GM19238 (cell line): ENCODE measurements around the gene C15orf62.

Source experiments
- DNase-seq: peaks from one replicate; pipeline ENCODE4 v3.0.0; 2011; ENCODE audit warnings: low spot score; ENCODE audit not compliant: insufficient read length

Gene C15orf62

GRCh38 chr15:40755812-40756208 is 14.0 kb upstream of the C15orf62 start:
- DNase-seq = no peak

DNA sequence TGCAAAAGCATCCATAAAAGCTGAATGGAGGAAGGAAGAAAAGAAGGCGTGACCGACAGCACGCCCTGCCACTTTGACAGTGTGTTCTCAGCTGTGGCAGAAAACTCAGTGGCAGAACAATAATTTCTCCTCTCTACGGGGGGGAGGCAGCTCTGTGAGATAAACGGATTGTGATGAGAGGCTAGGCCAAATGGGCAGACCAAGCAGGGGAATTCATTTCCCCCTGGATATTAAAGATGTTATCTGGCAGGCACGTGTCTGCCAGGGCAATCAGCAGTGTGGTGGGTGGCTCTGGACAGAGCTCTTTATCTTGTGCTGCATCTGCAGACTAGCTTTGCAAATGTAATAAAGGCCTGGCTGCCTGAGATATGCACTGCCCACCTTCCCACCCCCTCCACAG is 12.8 kb upstream of the C15orf62 start:
- DNase-seq = no peak

DNA sequence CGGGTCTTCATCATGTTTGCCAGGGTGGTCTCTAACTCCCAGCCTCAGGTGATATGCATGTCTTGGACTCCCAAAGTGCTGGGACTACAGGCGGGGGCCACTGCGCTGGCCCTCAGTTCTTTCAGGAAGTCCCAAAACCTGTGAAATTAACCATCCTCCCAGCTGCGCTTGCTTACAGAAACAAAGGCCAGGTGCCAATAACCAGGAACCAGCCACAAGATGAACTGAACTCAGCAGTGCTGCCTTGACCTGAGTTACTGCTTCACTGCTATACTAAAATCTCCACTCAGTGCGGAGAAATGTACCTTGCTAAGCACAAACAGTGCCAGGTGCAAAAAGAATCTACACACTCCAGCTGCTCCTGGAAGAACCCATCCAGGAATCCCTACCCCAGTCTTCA is 9.8 kb upstream of the C15orf62 start:
- no peak for DNase-seq

DNA sequence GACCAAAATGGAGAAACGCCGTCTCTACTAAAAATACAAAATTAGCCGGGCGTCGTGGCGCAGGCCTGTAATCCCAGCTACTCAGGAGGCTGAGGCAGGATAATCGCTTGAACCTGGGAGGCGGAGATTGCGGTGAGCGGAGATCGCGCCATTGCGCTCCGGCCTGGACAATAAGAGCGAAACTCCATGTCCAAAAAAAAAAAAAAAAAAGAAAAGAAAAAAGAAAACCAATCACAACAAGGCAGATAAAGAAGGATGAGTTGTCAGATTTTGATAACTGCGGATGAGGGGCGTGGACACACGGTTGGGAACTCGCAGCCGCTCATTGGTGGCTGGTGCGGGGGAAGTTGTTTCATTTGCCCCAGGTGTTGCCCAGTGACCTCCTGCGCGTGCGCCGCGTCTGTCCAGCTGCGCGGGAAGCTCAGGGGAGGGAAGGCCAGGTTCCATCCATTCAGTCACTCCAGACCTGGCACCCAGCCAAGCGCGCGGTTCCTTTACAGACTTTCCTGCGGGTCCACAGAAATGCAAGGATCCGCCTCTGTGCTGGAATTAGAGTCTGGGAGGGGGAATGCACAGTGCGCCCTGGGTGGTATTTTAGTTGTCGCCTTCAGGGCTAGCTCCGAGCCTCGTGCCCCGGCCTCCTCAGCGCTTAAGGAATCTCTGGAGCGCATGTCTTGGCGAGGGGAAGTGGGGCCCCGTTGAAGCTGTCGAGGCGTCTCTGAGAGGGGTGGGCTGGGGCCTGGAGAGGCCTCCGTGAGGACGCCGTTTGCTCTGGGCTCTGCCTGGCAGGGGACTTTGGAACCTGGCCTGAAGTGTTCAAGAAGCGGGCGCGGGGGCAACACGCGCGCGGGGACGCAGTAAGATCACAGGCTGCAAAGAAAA is 6.6 kb upstream of the C15orf62 start:
- DNase-seq = peak; percentile 46

DNA sequence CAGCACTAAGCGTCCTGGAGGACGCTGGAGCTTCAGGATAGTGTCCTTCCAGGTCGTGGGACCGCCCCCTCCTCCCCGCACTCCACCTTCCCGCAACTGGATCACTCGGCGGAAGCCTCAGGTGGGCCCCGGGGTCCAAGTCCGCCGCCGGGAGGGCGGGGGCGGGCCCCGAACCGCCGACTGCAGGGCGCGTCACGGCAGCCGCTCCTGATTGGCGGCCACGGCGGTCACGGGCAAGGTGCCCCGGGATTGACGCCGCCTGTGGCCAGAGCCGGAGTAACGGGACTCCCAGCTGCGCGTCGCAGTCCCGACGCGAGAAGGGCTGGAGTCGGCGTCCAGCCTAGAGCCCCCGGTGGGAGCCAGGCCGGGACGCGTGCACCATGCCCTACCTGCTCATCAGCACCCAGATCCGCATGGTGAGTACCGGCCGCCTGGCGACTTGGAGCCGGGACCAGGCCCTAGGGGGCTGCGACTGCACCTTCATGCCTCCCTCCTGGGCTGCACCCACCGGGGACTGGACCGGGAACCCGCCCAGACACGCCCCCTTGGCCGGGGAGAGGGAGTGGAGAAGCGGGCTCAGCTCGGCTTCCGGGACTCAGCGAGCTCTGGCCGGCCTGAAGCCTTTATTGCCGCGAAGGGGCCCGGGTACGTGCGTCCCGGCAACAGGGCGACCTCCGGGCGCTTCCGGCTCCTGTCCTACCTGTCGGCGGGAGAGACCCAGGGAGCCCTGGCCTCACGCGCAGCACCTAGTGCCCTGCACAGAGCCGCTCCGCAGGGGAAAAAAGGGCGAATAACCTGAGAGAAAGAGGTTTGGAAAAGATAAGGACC is 5.8 kb upstream of the C15orf62 start, which contains the start of gene GCHFR:
GCHFR (plus strand) TSS at position 268 of the 828 bp plus-strand sequence; CDS start at position 381, 113 bp downstream.
- DNase-seq = peak; percentile 61

DNA sequence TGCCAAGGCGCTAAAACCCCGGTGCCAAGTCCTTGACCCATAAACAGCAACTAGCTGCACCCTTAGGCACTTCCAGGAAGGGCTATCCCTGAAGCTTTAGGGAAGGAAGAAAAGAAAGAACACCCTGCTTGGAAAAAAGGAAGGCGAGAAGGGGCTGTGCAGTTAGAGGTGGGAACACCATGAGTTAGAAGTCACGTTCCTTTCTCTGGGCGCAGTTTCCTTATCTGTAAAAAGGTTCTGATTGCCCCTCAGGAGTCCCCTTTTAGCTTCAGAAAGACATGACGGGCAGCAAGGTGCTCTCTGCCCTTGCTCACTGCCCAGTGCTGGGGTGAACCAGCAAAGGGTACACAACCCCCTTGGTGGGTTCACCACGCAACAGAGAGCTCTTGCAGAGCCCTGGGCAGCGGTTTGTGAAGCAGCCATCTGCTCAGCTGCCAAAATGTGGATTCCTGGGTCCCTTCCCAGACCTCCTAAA is 5.1 kb upstream of the C15orf62 start:
- no peak for DNase-seq

DNA sequence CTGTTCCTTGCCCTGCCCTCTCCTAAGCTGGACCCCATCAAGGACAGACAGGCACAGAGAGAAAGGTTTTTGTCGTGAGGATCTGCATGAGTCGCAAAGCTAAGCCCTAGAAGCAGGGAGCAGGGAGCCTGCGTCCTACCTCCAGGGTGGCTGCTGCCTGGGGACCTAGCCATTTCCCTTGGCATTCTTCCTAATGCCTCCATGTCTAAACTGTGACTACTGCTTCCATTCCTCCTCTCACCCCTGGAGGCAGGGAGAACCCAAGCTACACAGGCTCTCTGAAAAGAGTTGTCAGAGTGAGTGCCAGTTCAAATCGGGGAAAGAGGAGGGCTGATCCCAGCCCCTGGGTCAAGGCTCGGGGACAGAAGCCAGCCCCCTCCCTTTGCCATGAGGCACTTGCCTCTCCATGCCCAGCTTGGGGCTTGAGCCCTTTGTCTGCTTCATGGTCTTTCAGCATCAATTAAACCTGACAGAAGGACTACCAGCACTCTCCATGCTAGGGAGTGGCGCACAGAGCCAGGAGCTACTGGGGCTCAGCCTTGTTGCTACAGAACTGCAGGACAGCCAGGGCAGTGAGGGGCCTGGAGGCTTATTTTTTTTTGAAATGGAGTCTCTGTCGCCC is 3.5 kb upstream of the C15orf62 start:
- DNase-seq = no peak

GRCh38 chr15:40766906-40767837 is 2.6 kb upstream of the C15orf62 start:
- DNase-seq = no peak

- DNase-seq = no peak
These were observed 1.8 kb upstream of the C15orf62 start for GRCh38 chr15:40767838-40768500.

DNA sequence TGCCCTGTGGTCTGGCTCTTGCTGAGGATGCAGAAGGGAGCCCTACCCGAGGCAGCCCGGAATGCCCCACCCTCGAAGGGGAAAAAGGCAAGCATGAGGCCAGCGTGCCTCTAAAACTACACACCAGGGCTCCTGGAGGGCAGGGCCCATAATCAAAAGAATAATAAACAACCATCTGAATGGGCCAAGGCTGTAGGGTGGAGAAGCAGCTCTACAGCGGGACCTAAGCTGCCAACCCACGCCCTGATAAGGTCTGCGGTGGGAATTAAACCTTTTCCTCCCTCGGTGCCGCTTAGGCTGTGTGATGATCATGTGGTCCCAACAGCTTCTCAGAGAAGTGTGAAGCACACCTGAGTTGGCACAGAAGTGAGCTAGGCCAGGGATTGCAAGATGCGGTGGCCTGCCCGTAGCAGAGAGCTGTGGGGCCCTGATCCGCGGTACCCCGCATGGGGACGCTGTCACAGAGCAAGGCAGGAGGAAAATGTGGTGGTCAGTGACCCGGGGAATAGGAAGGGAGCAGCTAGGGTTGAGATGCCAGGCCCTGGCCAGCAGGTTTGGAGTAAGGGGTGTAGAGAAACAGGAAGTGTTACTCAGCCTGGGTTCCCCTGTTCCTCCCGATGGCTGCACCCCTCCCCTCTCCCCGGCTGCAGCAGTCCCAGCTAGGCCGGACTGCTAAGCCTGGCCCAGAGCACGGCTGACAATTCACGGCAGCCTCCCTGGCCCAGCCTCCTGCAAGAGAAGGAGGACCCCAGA is 1.1 kb upstream of the C15orf62 start:
- DNase-seq = no peak

GRCh38 chr15:40770147-40770721 is 454 bp downstream of the C15orf62 start:
- DNase-seq = no peak

GRCh38 chr15:40771242-40771641 is 1.5 kb downstream of the C15orf62 start:
- no peak for DNase-seq

GRCh38 chr15:40772014-40772413 is 2.2 kb downstream of the C15orf62 start:
- no peak for DNase-seq

DNA sequence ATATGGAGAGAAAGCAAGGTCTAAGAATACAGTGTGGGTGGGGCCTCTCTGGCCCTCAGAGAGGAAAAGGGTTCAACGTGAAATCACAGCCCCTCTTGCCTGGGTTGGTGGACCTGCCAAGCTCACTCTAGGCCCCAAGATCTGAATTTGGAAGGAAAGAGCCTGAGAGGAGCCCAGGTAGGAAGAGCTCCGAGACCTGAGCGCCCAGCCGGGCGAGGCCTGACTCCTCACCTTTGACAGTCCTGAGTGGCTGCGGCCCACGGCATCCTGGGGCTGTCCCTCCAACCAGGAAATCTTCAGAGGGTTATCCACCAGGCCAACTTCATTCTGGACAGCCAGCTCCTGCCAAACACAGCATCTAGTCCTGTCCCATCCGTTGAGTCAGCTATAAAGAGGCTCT is 3.7 kb downstream of the C15orf62 start:
- no peak for DNase-seq

GRCh38 chr15:40773902-40774301 is 4.1 kb downstream of the C15orf62 start:
- no peak for DNase-seq

DNA sequence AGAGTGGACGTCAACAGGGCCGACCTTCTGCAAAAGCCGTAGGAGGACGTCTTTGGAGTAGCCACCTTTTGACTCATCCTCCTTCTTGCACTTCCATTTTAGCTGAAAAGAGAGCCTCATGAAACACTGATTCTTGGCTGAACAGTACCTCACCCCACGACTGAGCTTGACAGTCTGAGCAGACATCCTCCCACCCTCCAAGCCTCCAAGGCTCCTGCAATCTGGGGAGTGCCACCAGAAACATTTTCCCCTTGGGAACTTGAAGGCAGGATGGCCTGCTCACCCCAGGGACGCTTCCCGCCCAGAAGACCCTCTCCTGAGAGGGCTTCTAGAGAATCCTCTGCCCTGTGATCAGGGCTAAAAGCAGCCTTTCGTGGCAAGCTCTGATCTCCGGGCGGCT is 5.2 kb downstream of the C15orf62 start:
- DNase-seq = no peak

- no peak for DNase-seq
These were observed 6.2 kb downstream of the C15orf62 start for GRCh38 chr15:40775740-40776536.

DNA sequence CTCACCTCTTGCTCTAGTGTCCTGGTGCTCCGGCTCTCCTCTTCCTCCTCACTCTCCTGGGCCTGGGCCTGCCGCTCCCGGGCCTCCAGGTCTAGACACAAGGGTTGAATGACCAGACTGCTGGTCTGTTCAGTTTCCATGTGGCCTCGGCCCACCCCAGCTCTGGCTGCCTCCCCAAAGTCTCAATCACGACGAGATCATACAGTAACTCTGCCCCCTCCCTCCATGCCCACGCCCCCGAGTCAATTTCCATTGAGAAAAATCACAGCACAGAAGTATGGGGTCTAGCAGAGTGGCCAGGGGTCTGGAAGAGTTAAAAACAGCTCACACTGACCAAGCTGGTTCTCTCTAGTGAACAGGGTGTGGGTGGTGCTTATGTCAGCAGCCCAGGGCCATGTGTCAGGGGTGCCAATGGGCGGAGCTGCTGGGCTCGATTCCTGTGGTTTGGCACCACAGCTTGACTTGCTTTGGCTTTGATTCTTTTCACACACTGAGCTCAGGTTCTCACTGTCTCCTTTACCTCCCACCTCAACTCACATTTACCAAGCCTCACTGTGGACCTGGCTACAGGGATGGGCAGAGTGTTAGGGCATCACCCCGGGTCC is 6.9 kb downstream of the C15orf62 start:
- no peak for DNase-seq
